K562 (cell line): ENCODE measurements around the gene USP5. TPM values are rescaled to one million over a fixed set of nuclear protein-coding genes. Genes with fewer than 3 reads are reported as not detected.

Experiments
- BRD9 ChIP-seq: fragments of 450-650 bp; IDR thresholded peaks from 2 replicates; pipeline ENCODE4 v1.6.1; 2018; ENCODE audit warnings: low read depth; ENCODE audit not compliant: partially characterized antibody
- CBX2 ChIP-seq: fragments of 200-600 bp; sonication (generic); IDR thresholded peaks from one replicate; pipeline ENCODE4 v1.6.1; 2012; ENCODE audit warnings: mild to moderate bottlenecking, low read length, inconsistent platforms; ENCODE audit not compliant: insufficient read depth, poor library complexity, severe bottlenecking
- CC2D1A ChIP-seq: fragments of 450-650 bp; IDR thresholded peaks from 2 replicates; pipeline ENCODE4 v1.6.1; 2017; ENCODE audit warnings: mild to moderate bottlenecking
- DLX4 ChIP-seq: fragments of 250-450 bp; sonication (Bioruptor Pico); IDR thresholded peaks from 2 replicates; pipeline ENCODE4 v1.6.1; 2021; ENCODE audit warnings: mild to moderate bottlenecking
- FOXK1 ChIP-seq: sonication (generic); formaldehyde crosslinking; IDR thresholded peaks from 2 replicates; pipeline ENCODE4 v1.8.0; 2022; ENCODE audit warnings: missing genetic modification reagents, mild to moderate bottlenecking, borderline replicate concordance
- FOXP1 ChIP-seq: sonication (generic); formaldehyde crosslinking; IDR thresholded peaks from 2 replicates; pipeline ENCODE4 v1.8.0; 2022; ENCODE audit warnings: mild to moderate bottlenecking, missing genetic modification reagents
- ID3 ChIP-seq, 2 experiments: fragments of 250-450 bp in 1 of 2; fragments of 450-650 bp in 1 of 2; sonication (Bioruptor Pico) in 1 of 2; IDR thresholded peaks; 2 replicates each; pipeline versions ENCODE4 v1.6.1 to v1.8.0; 2016 to 2021; ENCODE audit warnings: mild to moderate bottlenecking in 2 of 2, moderate library complexity in 2 of 2, missing compliant biosample characterization in 1 of 2, missing genetic modification characterization in 1 of 2
- NCOA2 ChIP-seq, 2 experiments: fragments of 450-650 bp; IDR thresholded peaks; 2 replicates each; pipeline ENCODE4 v1.6.1; 2018; ENCODE audit warnings: mild to moderate bottlenecking in 2 of 2, moderate library complexity in 1 of 2; ENCODE audit not compliant: partially characterized antibody in 2 of 2
- PBX2 ChIP-seq, 2 experiments: IDR thresholded peaks in 1 of 2; conservative IDR thresholded peaks in 1 of 2; 2 replicates each; pipeline ENCODE4 v1.6.1; 2016; ENCODE audit warnings: low read depth in 2 of 2, mild to moderate bottlenecking in 1 of 2, missing compliant biosample characterization in 1 of 2, missing genetic modification characterization in 1 of 2, moderate library complexity in 1 of 2
- POLR2H ChIP-seq: IDR thresholded peaks from 2 replicates; pipeline ENCODE4 v1.6.1; 2016; ENCODE audit warnings: missing genetic modification characterization, low read depth, mild to moderate bottlenecking, control low read depth, missing compliant biosample characterization, moderate library complexity
- PURB ChIP-seq: sonication (generic); formaldehyde crosslinking; IDR thresholded peaks from 2 replicates; pipeline ENCODE4 v1.9.0; 2021; ENCODE audit warnings: low read depth, mild to moderate bottlenecking, missing genetic modification reagents
- RAD21 ChIP-seq, 2 experiments: fragments of 250-450 bp in 1 of 2; fragments of 450-650 bp in 1 of 2; sonication (Bioruptor Pico) in 1 of 2; formaldehyde crosslinking in 1 of 2; IDR thresholded peaks in 1 of 2; conservative IDR thresholded peaks in 1 of 2; 2 replicates each; pipeline versions ENCODE4 v1.4.0 to v1.8.0; 2020 to 2022; ENCODE audit warnings: mild to moderate bottlenecking in 2 of 2, moderate library complexity in 1 of 2
- RBM15 ChIP-seq: fragments of 200-400 bp; formaldehyde crosslinking; IDR thresholded peaks from 2 replicates; pipeline ENCODE4 v1.6.1; 2018; ENCODE audit warnings: mild to moderate bottlenecking, low read length, moderate library complexity; ENCODE audit not compliant: insufficient read depth
- RBM17 ChIP-seq: fragments of 200-400 bp; formaldehyde crosslinking; IDR thresholded peaks from 2 replicates; pipeline ENCODE4 v1.6.1; 2017; ENCODE audit warnings: low read depth, mild to moderate bottlenecking, low read length, borderline replicate concordance
- RFX7 ChIP-seq: fragments of 250-450 bp; sonication (Bioruptor Pico); IDR thresholded peaks from 2 replicates; pipeline ENCODE4 v1.5.1; 2021; ENCODE audit warnings: mild to moderate bottlenecking
- TRIM25 ChIP-seq: fragments of 450-650 bp; IDR thresholded peaks from 2 replicates; pipeline ENCODE4 v1.7.0; 2016; ENCODE audit warnings: borderline replicate concordance
- ZNF408 ChIP-seq: fragments of 250-450 bp; sonication (Bioruptor Pico); IDR thresholded peaks from 2 replicates; pipeline ENCODE4 v1.4.0; 2020; ENCODE audit warnings: low read depth, mild to moderate bottlenecking, moderate library complexity
- polyA plus RNA-seq, 8 experiments: library from polyadenylated mRNA; depleted of rRNA in 4 of 8; stranded (reverse) in 5 of 8; unstranded in 3 of 8; fragments of >200 nt; fragmentation: Nextera tagmentation in 2 of 8; fragmentation: Illumina TruSeq in 1 of 8; extraction: Ambion mirVana in 2 of 8; extraction: Trizol in 1 of 8; gene quantifications; 2 replicates each; pipeline versions ENCODE4 v1.2.1 to v1.2.3, GENCODE V29; 2011 to 2014; ENCODE audit warnings: inconsistent platforms in 1 of 8, missing spikeins in 1 of 8
- total RNA-seq, 7 experiments: library from RNA; depleted of rRNA in 6 of 7; stranded (reverse); fragments of >200 nt in 6 of 7; fragmentation: Illumina TruSeq in 2 of 7; extraction: Trizol in 2 of 7; gene quantifications; 2 replicates each; pipeline versions ENCODE4 v1.2.1 to v1.2.3, GENCODE V29; 2011 to 2021; ENCODE audit warnings: low replicate concordance in 1 of 7

USP5 gene
- total and polyA plus RNA-seq, 9 of the 15 experiments (the other 6 are each of a cell fraction or from before 2014, with no cell fraction given), result 1.4 to 107 (median 48.6) TPM

GRCh38 chr12:6867413-6868210 is 15.7 kb downstream of the USP5 start, which contains the start of gene TPI1 (continued):
- no peak for TF ChIP-seq RFX7 (CRISPR knock-in tag)
- TF ChIP-seq RAD21 (CRISPR knock-in tag; conservative IDR thresholded peaks at IDR 0.05 in 1 of 2, IDR thresholded peaks at IDR 0.05 in 1 of 2), result no peak
- no peak for TF ChIP-seq ID3 (CRISPR knock-in tag; IDR thresholded peaks at IDR 0.05)
- TF ChIP-seq ID3 (tag; IDR thresholded peaks at IDR 0.05), result no peak
- TF ChIP-seq RBM15, result 0 out of 2 replicates have a peak, but pooled peaks have one; percentile 48
- peak; percentile 97 for TF ChIP-seq POLR2H (tag)
- no peak for TF ChIP-seq PBX2 (CRISPR knock-in tag; IDR thresholded peaks at IDR 0.05; ENCODE audit: low read depth)
- no peak for TF ChIP-seq PBX2 (tag; conservative IDR thresholded peaks at IDR 0.05; ENCODE audit: low read depth)
- no peak for TF ChIP-seq TRIM25
- TF ChIP-seq BRD9, result no peak
- no peak for TF ChIP-seq CBX2
- TF ChIP-seq RBM17, result no peak
- TF ChIP-seq ZNF408 (CRISPR knock-in tag), result no peak
- no peak for TF ChIP-seq DLX4 (CRISPR knock-in tag)
- no peak; the same call in 1 of the 2 replicates for TF ChIP-seq FOXP1 (CRISPR knock-in tag)
- no peak for TF ChIP-seq PURB (CRISPR knock-in tag)
- TF ChIP-seq NCOA2 (IDR thresholded peaks at IDR 0.05; ENCODE audit: partially characterized antibody in 2 of 2), result no peak
- no peak for TF ChIP-seq CC2D1A
- no peak for TF ChIP-seq FOXK1 (CRISPR knock-in tag)
